Brain microvascular endothelial cell (primary cell): ENCODE results near the gene CNN3.

ENCODE experiments used
- DNase-seq: peaks from one replicate; pipeline ENCODE4 v3.0.0-alpha.2; 2020
- H3K27ac ChIP-seq: fragments of 250-450 bp; sonication (Bioruptor Pico); 2 replicates; pipeline ENCODE4 v1.5.1; 2020; ENCODE audit warnings: mild to moderate bottlenecking, moderate library complexity
- H3K27me3 ChIP-seq: fragments of 250-450 bp; sonication (Bioruptor Pico); replicated peaks from 2 replicates; pipeline ENCODE4 v1.5.1; 2020; ENCODE audit warnings: mild to moderate bottlenecking
- H3K36me3 ChIP-seq: fragments of 250-450 bp; sonication (Bioruptor Pico); replicated peaks from 2 replicates; pipeline ENCODE4 v1.5.1; 2020; ENCODE audit warnings: mild to moderate bottlenecking
- H3K4me3 ChIP-seq: 2 replicates; pipeline ENCODE4 v1.5.1; 2011; ENCODE audit warnings: low read depth, mild to moderate bottlenecking, control low read depth, low read length, moderate library complexity
- in situ Hi-C: cut with HindIII; loops from 2 replicates; pipeline ENCODE4 v1.10.0; 2017; ENCODE audit warnings: low sequenced_read_pairs, low pct_ligation_motif_present
- TF ChIP-seq, protein P1 (sequence below): IDR thresholded peaks from 2 replicates; pipeline ENCODE4 v1.5.1; 2011; ENCODE audit warnings: low read depth, mild to moderate bottlenecking, moderate library complexity, low read length, control low read depth, inconsistent platforms; ENCODE audit errors: missing control alignments

The CNN3 gene

DNA sequence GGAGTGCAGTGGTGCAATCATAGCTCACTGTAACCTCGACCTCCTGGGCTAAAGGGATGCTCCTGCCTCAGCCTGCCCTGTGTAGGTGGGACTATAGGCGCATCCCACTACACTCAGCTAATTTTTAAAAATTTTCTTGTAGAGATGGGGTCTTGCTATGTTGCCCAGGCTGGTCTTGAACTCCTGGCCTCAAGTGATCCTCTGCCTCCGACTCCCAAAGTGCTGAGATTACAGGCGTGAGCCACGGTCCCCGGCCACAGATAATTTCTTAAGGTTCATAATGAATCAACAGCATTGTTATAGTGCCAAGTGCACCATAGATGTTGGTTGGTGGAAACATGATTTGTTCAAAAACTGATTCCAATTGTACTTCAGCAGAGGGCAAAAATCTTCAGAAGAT lies 42.2 kb upstream of the CNN3 start:
- TF ChIP-seq, protein P1, sequence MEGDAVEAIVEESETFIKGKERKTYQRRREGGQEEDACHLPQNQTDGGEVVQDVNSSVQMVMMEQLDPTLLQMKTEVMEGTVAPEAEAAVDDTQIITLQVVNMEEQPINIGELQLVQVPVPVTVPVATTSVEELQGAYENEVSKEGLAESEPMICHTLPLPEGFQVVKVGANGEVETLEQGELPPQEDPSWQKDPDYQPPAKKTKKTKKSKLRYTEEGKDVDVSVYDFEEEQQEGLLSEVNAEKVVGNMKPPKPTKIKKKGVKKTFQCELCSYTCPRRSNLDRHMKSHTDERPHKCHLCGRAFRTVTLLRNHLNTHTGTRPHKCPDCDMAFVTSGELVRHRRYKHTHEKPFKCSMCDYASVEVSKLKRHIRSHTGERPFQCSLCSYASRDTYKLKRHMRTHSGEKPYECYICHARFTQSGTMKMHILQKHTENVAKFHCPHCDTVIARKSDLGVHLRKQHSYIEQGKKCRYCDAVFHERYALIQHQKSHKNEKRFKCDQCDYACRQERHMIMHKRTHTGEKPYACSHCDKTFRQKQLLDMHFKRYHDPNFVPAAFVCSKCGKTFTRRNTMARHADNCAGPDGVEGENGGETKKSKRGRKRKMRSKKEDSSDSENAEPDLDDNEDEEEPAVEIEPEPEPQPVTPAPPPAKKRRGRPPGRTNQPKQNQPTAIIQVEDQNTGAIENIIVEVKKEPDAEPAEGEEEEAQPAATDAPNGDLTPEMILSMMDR, result no peak
- no peak for DNase-seq
- in situ Hi-C loops, result no loop called here
- Histone ChIP-seq H3K27ac (no peak overlapping the region), H3K36me3 (no peaks in the 10 kb centered on the region), H3K27me3 (no peaks in the 10 kb centered on the region), H3K4me3 (no peak overlapping the region)

DNA sequence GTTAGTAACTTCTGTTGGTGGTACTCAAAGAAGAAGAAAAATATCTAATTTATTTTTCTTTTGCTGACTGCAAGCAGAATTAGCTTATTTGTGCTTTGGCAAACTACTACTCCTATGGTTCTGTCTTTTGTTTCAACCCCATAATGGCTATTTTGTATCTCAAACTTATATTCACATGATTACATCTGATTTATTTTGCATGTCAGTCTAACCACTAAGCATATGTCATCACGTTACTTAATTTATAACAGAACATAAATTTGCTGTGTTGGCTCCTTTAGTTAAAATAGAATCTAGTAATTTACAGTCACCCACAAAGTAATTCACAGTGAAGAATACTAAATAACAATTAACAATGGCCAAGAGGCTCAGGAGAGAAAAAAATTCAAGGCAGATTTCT lies 39.1 kb upstream of the CNN3 start:
- Histone ChIP-seq H3K27me3 (no peaks in the 10 kb centered on the region), H3K4me3 (no peak overlapping the region), H3K36me3 (no peaks in the 10 kb centered on the region), H3K27ac (no peak overlapping the region)
- TF ChIP-seq, protein P1, result no peak
- DNase-seq, result no peak
- in situ Hi-C loops, result no loop called here

DNA sequence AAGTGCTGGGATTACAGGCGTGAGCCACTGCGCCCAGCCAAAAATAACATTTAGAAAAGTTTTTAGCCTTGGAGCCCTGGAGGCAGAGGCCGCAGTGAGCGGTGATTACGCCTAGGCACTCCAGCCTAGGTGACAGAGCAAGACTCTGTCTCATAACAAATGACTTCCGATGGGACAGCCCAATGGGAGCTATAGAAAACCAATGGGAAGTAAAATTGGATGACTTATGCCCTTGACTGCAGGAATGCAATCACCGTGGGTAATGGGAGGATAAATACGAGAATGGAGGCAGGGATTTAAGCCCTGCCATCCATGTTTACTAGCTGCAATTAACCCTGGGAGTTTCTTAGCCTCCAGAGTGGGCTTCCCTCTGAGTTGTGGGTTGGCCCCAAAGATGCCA lies 37.0 kb upstream of the CNN3 start:
- TF ChIP-seq, protein P1, result no peak
- no peaks in the 10 kb centered on the region for H3K27me3 ChIP-seq
- DNase-seq, result no peak
- H3K27ac ChIP-seq, result no peak overlapping the region
- H3K36me3 ChIP-seq, result no peaks in the 10 kb centered on the region
- in situ Hi-C loops, result no loop called here
- H3K4me3 ChIP-seq, result no peak overlapping the region

DNA sequence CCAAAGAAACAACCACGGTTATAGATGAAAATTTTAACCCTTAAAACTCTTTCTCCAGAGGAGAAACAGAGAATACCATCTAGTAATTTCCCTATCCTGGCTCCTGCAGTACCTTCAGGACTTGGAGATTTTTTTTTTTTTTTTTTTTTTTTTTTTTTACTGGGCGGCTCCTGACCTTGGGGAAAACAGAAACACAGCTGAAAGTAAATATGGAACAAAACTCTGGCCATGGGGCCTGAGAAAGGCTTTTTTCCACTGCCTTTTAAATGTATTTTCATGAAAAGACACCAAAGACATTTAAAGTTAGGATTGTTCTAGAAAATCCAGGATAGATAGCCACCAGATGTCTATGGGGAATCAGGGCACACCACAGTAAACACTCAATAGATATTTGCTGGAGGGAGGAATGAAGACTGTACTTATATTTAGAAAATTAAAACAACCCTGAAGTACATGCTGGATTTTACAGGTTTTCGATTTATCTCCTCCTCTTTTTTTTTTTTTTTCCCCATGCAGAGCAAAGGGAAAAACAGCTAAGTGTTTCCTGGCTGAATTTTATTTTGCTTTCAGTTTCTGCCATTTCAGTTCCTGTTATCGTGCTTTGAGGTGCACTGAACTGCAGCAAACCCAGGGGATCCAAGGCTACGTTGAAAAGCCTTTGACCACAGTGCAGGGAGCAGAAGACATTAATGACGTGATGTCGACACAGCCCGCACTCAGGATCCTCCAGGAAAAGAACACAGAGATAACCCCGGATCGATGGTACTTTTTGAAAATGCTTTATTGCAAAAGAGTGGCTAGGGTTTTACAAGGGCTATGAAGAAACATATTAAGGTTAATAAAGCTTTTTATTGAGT lies 35.7 kb upstream of the CNN3 start:
- Histone ChIP-seq H3K36me3 (no peaks in the 10 kb centered on the region), H3K4me3 (no peak overlapping the region), H3K27me3 (no peaks in the 10 kb centered on the region), H3K27ac (no peak overlapping the region)
- TF ChIP-seq, protein P1, result no peak
- in situ Hi-C loops, result no loop called here
- no peak for DNase-seq

DNA sequence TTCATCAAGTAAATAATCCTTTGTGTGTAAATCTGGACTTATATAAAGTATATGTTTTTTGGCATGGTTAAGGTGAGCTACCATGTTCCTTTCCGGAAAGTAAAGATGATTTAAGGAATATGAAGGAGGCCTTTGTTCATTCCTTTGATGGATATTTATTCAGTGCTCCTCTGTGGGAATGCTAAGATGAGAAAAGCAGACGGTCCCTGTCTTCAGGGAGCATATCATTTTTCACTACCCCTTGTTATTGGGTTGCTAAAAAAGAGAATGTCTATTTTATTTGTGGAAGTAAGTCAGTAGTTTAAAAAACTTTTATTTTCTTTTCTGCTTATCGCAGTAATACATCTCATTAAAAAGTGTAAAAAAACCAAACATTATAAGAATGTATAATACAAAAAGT lies 35.1 kb upstream of the CNN3 start:
- in situ Hi-C loops, result no loop called here
- Histone ChIP-seq H3K27me3 (no peaks in the 10 kb centered on the region), H3K27ac (no peak overlapping the region), H3K4me3 (no peak overlapping the region), H3K36me3 (no peaks in the 10 kb centered on the region)
- TF ChIP-seq, protein P1, result no peak
- DNase-seq, result no peak

DNA sequence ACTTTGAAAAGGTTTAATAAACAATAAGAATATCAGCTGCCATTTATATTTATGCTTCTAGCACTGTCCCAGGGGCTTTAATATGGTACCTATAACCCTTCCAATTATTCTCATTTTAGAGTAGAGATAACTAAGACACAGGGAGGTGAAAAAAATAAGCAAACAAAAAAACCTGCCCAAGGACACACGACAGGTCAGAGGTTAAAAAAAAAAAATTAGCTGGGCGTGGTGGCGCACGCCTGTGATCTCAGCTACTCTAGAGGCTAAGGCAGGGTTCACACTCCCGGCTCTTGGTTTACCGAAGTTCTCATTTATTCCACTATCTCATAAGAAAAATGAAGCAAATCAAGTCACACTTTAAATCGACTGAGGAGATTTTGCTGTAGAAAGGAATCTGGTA lies 34.7 kb upstream of the CNN3 start:
- Histone ChIP-seq H3K27ac (no peak overlapping the region), H3K4me3 (no peak overlapping the region), H3K27me3 (no peaks in the 10 kb centered on the region), H3K36me3 (no peaks in the 10 kb centered on the region)
- DNase-seq, result no peak
- in situ Hi-C loops, result no loop called here
- TF ChIP-seq, protein P1, result no peak
